GM10266 (cell line): Measurements from ENCODE around the gene GPR107.

Experiments
- DNase-seq: peaks from one replicate; pipeline ENCODE4 v3.0.0; 2012; ENCODE audit errors: extremely low spot score
- CTCF ChIP-seq: IDR thresholded peaks from 2 replicates; pipeline ENCODE4 v1.5.1; 2012; ENCODE audit warnings: mild to moderate bottlenecking, low read depth; ENCODE audit not compliant: control insufficient read depth, insufficient read depth; ENCODE audit errors: missing control alignments

GPR107 gene

GRCh38 chr9:130126721-130127433, 73.2 kb downstream of the GPR107 start:
- no peak for DNase-seq
- no peak for TF ChIP-seq CTCF

GRCh38 chr9:130128251-130128650, 74.5 kb downstream of the GPR107 start:
- DNase-seq = peak; percentile 32
- no peak for TF ChIP-seq CTCF

- DNase-seq = peak; percentile 68
- no peak for TF ChIP-seq CTCF
Observed at GRCh38 chr9:130128733-130129431, 75.2 kb downstream of the GPR107 start.

- no peak for DNase-seq
- TF ChIP-seq CTCF = no peak
Observed at GRCh38 chr9:130129432-130130061, 75.8 kb downstream of the GPR107 start.

GRCh38 chr9:130132746-130133145, 79.0 kb downstream of the GPR107 start:
- TF ChIP-seq CTCF = no peak

GRCh38 chr9:130137081-130137640, 83.5 kb downstream of the GPR107 start:
- TF ChIP-seq CTCF = no peak
- no peak for DNase-seq

More at GRCh38 chr9:130132746-130133145, 79.0 kb downstream of the GPR107 start:
- DNase-seq = no peak
